ENCODE results near the gene ADAMTS10.
"Not testable (repeated sequence)": the region's sequence is repeated elsewhere in the genome, so short reads cannot be mapped to it uniquely, and the experiment has no call there.

Gene ADAMTS10

GRCh38 chr19:8592231-8593009 is 18.1 kb downstream of the ADAMTS10 start:
- peak; percentile 88 to 90 for DNase-seq (ENCODE audit: low read depth in 2 of 2)

GRCh38 chr19:8589177-8589714 is 21.3 kb downstream of the ADAMTS10 start:
- DNase-seq (ENCODE audit: low read depth in 2 of 2) = no peak

DNA sequence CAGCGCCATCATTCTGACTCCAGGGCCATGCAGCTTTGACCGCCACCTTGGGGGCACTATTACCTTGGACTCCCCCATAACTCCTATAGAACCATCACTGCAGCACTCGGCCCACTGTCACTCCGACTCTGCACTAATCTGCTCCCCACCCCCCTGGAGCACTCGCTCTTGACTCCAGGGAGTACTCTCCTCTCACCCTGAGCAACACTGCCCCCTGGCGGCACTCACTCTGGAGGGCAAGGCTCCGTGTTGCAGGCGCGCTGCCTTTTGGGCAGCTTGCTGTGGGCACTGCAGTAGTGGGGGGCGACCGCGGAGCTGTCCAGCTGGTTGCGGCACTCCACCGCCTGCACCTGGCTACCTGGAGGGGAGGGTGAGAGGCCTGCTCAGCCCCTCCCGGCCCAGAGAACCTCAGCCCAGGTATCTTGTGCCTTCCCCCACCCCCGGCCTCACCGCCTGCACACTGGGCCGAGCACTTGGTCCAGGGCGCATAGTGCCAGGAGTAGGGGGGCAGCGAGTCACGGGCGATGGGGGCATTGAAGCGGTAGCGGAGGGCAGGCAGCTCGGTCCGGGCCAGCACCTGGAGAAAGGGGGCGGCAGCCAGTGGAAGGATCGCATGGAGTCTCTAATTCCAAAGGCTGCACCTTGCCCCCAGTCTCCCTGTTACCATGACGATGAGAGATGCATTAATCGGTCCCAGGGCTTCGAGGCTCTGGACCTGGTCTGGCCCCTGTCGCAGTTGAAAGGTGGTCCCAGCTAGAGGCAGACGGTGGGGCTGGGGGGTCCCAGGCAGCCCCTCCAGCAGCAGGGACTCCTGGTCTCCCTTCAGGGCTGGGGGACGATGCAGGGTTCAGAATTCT is 24.4 kb downstream of the ADAMTS10 start:
- no peak for DNase-seq (ENCODE audit: low read depth in 2 of 2)

DNA sequence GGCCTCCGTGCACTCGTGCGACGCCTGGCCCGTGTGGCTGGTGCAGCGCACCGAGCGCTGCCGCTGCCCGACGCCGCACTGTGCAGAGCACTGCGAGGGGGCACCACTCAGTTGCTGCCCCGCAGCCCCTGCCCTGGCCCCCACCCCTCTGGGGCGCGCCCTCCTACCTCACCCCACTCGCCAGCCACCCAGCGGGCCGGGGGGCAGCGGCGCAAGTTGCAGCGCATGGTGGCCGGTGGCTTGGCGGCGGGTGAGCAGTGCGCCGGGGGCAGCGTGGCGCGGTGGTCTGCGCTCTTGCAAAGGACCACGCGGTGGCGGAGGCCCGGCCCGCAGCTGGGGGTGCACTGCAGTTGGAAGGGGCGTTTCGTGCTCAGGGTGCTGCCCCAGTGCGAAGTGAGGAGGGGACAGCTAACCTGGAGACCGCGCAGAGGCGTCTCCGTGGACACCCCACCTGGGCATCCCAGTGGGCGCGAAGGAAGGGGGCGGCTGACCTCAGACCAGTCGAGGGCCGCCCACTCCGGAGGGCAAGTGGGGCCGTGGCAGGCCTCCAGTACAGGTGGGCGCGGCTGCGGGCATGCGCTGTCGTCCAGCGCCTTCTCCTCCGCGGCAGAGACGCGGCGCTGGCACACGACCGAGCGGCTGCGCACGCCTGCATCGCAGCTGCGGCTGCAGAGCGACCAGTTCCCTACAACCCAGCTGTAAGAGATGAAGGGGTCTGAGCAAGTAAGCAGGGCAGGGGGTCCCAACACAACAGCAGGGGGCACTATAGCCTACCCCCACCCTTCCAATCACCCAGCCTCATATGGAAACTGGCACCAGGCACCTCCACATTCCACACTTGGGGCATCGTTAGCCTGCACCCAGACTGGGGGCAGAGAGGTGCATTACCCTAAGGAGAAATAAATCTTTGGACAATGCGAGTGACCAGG is 25.3 kb downstream of the ADAMTS10 start:
- no peak for DNase-seq (ENCODE audit: low read depth in 2 of 2)

DNA sequence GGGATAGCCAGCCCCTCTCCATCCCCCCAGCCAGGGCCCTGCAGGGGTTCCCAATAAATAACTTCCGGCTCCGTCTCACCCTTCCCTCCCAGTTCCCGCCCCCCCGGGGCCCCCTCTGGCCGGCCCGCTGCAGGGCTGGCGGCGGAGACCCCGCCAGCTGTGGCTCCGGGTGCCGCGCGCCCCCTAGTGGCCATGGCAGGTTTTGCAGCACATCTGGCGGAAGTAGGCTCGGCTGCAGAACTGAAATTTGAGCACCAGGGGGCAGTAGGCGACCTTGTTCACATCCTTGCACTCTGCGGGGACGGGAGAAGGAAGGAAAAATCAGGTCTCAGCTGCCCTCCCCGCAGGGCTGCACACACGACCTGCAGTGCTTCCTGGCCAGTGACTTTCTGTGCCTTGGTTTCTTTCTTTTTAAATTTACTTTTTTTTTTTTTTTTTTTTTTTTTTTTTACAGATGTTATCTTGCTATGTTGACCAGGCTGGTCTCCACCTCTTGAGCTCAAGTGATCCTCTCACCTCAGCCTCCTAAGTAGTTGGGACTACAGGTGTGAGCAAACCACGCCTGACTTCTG is 29.7 kb downstream of the ADAMTS10 start:
- DNase-seq (ENCODE audit: low read depth in 2 of 2) = peak; percentile 26 to 30

- DNase-seq (ENCODE audit: low read depth in 2 of 2) = no peak
These were observed 31.8 kb downstream of the ADAMTS10 start for GRCh38 chr19:8578642-8579265.

DNA sequence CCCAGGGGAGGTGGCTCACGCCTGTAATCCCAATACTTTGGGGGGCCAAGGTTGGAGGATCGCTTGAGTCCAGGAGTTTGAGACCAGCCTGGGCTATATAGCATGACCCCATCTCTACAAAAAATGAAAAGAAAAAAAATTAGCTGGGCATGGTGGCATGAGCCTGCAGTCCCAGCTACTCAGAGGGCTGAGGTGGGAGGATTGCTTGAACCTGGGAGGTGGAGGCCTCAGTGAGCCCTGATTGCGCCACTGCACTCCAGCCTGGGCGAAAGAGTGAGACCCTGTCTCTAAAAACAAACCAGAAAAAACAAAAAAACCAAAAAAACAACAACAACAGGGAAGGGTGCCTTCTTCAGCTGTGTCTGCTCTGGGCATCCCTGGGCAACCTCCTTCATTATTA is 32.8 kb downstream of the ADAMTS10 start:
- DNase-seq (ENCODE audit: low read depth in 2 of 2) = no peak

- DNase-seq (ENCODE audit: low read depth in 2 of 2) = no peak
These were observed 33.3 kb downstream of the ADAMTS10 start, which contains the start of gene MYO1F for GRCh38 chr19:8577247-8577646. TSS of gene MYO1F (minus strand) at chr19:8577442. CDS start at chr19:8577309, 133 bp downstream.

DNA sequence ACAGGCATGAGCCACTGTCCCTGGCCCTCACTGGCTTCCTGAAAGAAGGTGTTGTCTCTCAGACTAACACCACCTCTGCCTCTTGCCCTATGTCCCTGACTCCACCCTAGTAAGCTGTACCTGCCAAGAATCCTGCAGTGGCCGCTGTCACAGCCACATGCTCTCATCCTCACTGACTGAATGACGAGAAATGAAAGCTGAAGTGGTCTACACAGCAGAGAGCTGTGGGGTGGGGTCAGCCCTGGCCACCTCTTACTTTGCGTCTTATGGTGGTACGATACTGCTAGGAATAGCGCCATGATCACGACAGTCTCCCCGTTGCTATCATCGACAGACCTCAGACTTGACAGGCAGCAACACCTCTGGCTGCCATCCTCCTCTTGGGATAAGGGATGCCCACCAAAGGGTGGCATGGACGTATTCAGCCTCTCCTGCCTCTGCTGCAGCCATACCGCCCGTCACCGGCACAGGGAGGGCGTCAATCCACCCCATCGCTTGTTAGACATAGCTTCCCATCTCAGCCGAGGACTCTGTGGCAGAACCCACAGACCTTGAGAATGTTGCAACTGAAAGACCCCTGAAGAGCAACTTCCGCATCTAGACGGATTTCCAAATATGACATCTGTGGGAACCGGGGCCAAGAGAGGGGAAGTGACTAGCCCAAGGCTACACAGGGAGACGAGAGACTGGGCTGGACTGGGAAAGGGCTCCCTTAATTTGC is 34.1 kb downstream of the ADAMTS10 start:
- no peak for DNase-seq (ENCODE audit: low read depth in 2 of 2)

- DNase-seq (ENCODE audit: low read depth in 2 of 2) = no peak
These were observed 35.0 kb downstream of the ADAMTS10 start for GRCh38 chr19:8575467-8575997.

- DNase-seq (ENCODE audit: low read depth in 2 of 2) = not testable (repeated sequence)
These were observed 35.9 kb downstream of the ADAMTS10 start for GRCh38 chr19:8574619-8574922.

DNA sequence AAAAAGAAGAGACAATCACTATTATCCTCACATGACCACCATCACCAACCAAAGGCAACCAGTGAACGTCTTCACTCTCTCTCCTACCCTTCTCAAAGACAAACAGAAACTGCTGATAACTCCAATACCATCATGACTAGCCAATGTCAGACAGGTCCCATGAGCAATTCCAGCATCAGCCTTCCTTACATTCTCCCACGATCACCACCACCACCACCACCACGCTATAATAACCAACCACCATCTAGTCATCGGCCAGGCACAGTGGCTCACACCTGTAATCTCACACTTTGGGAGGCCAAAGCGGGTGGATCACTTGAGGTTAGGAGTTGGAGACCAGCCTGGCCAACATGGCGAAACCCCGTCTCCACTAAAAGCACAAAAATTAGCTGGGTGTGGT is 37.2 kb downstream of the ADAMTS10 start:
- no peak for DNase-seq (ENCODE audit: low read depth in 2 of 2)

DNA sequence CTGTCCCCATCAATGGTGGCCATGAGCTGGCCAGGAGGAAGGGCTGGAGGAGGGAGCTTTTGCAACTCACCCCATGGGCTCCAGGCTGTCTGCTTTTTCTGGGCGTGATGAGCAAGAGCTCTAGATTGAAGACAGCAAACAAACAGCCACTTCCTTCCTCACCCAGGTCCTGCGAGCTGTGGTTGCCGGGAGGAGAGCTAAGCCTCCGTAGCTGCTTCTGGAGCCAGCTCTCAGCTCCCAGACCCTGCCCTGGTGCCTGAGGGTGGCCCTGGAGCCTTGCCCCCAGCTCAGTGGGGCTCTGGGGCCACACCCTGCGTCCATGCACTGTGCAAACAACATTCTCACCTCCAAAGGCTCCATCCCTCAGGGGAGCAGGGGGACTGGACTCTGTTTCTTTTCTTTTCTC is 39.5 kb downstream of the ADAMTS10 start:
- DNase-seq (ENCODE audit: low read depth in 2 of 2) = no peak

- DNase-seq (ENCODE audit: low read depth in 2 of 2) = peak; percentile 77 to 78
These were observed 41.3 kb downstream of the ADAMTS10 start for GRCh38 chr19:8569066-8569771.

GRCh38 chr19:8567522-8568172 is 42.9 kb downstream of the ADAMTS10 start:
- no peak for DNase-seq (ENCODE audit: low read depth in 2 of 2)

GRCh38 chr19:8566855-8567254 is 43.7 kb downstream of the ADAMTS10 start:
- DNase-seq (ENCODE audit: low read depth in 2 of 2) = no peak

DNA sequence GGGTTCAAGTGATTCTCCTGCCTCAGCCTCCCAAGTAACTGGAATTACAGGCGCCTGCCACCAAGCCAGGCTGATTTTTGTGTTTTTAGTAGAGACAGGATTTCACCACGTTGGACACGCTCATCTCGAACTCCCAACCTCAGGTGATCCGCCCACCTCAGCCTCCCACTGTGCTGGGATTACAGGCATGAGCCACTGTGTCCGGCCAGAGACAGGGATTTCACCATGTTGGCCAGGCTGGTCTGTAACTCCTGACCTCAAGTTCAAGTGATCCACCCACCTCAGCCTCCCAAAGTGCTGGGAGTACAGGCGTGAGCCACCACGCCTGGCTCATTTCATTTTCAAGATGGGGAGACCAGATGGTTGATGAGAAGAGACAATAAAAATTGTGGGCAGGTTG is 45.6 kb downstream of the ADAMTS10 start:
- DNase-seq (ENCODE audit: low read depth in 2 of 2) = not testable (repeated sequence)

DNA sequence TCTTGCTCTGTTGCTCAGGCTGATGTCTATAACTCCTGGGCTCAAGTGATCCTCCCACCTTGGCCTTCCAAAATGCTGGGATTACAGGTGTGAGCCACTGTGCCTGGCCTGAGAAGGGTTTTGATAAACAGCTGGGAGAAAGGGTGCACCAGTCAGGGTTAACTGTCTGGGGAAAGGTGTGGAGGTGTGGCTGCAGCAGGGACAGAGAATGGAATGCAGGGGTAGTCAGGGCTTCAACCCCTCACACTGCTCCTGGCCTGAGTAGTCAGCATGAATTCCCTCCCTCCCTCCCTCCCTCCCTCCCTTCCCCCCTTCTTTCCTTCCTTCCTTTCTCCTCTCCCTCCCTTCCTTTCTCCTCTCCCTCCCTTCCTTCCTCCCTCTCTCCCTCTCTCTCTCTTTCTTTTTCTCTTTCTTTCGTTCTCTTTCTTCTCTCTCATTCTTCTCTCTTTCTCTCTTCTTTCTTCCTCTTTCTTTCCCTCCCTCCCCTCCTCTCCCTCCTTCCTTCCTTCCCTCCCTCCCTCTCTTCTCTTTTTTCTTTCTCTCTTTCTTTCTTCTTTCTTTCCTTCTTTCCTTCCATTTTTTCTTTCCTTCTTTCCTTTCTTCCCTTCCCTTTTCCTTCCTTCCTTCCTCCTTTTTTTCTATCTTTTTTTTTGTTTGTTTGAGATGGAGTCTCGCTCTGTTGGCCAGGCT is 49.3 kb downstream of the ADAMTS10 start:
- DNase-seq (ENCODE audit: low read depth in 2 of 2) = no peak

All from fibroblast of skin of left biceps (primary cell).